Heart right ventricle (tissue), 16 donors: ENCODE measurements around the gene TMEM218. TPM values are rescaled to one million over a fixed set of nuclear protein-coding genes. Genes with fewer than 3 reads are reported as not detected.

Source experiments
- ATAC-seq, 8 donors: fragments of 200-7000 bp; cut with Tn5 transposase; one replicate each; pipeline ENCODE4 v1.9.1; 2020; ENCODE audit warnings: mild to moderate bottlenecking in 8 of 8, moderate library complexity in 8 of 8, moderate number of reproducible peaks in 1 of 8
- DNase-seq, 2 donors: peaks; one replicate each; pipeline ENCODE4 v3.0.0-alpha.2; 2020
- H3K27ac ChIP-seq, 10 donors: fragments of 200-600 bp; sonication (generic) in 2 of 10; one replicate each; pipeline versions ENCODE4 v1.5.0 to v1.8.0; 2020 to 2022; ENCODE audit warnings: mild to moderate bottlenecking in 3 of 10
- H3K27me3 ChIP-seq, 7 donors: fragments of 200-600 bp; one replicate each; pipeline ENCODE4 v1.8.0; 2021 to 2022; ENCODE audit warnings: mild to moderate bottlenecking in 2 of 7
- H3K36me3 ChIP-seq, 9 donors: fragments of 200-600 bp; sonication (generic) in 1 of 9; one replicate each; pipeline versions ENCODE4 v1.5.0 to v1.8.0; 2020 to 2022; ENCODE audit warnings: mild to moderate bottlenecking in 2 of 9
- H3K4me1 ChIP-seq, 9 donors: fragments of 200-600 bp; sonication (generic) in 1 of 9; one replicate each; pipeline versions ENCODE4 v1.5.0 to v1.8.0; 2020 to 2022; ENCODE audit warnings: mild to moderate bottlenecking in 4 of 9
- H3K4me3 ChIP-seq, 10 donors: fragments of 200-600 bp; sonication (generic) in 2 of 10; one replicate each; pipeline versions ENCODE4 v1.5.0 to v1.8.0; 2020 to 2022; ENCODE audit warnings: mild to moderate bottlenecking in 7 of 10, moderate library complexity in 2 of 10
- H3K9me3 ChIP-seq, 11 donors: fragments of 200-600 bp in 10 of 11; sonication (generic) in 2 of 11; one replicate each; pipeline versions ENCODE4 v1.5.0 to v1.8.0; 2013 to 2022; ENCODE audit warnings: mild to moderate bottlenecking in 2 of 11, control low read depth in 1 of 11, moderate library complexity in 1 of 11
- CTCF ChIP-seq, 9 donors: fragments of 200-600 bp; sonication (generic) in 2 of 9; IDR thresholded peaks; one replicate each; pipeline versions ENCODE4 v1.5.0 to v1.8.0; 2021 to 2022; ENCODE audit warnings: antibody characterized with exemption in 9 of 9, mild to moderate bottlenecking in 5 of 9, moderate library complexity in 1 of 9
- WGBS, 2 donors: extraction: QIAGEN DNeasy Blood & Tissue Kit; methylation state at CpG; one replicate each; pipeline ENCODE4 v1.1.7; 2013; ENCODE audit warnings: inconsistent platforms in 1 of 2; 5-methylcytosine and 5-hydroxymethylcytosine counted together
- intact Hi-C, 10 donors: fragments of 100-400 bp; cut with DNase I; formaldehyde crosslinking; loops; one replicate each; pipeline versions ENCODE4 v1.11.1 to v1.14.2; 2022
- polyA plus RNA-seq, 2 donors: library from polyadenylated mRNA; stranded (reverse); fragments of 200-250 nt; gene quantifications; one replicate each; pipeline ENCODE4 v1.2.3, GENCODE V29; 2013
- total RNA-seq, 10 donors: library from RNA; stranded (reverse); fragmentation: NEBNext Ultra II Directional in 3 of 10; extraction: Animal tissue kit (Norgen Biotek cat#: 25700) in 3 of 10; gene quantifications; one replicate each; pipeline versions ENCODE4 v1.2.1 to v1.2.4, GENCODE V29; 2021 to 2023
- donor health status: Arrhythmogenic right ventricular cardiomyopathy.
- donor health status: ischemic (EF 13 %, LVEDD 7.1; RV severe dilation, severe dysfunction).
- donor health status: healthy with polysubstance abuse.
- donor health status: DM: no; HTN: yes; CAD: no.
- donor health status: DM: no; HTN: no; CAD: no.
- donor health status: ischemic (EF 25% LVEDD 6.9; RV normal size, moderate dysfunction).
- donor health status: ischemic (EF 25% LVEDD 5.7; RV mildly dilated, moderate dysfunction).
- donor health status: healthy.
- donor health status: DM: yes; HTN: yes; CAD: no.
- donor health status: Ischemic cardiomyopathy.
- donor health status: ischemic (EF 35%, LVEDD 5.7; RV mildly dilated, moderate dysfunction).
- donor health status: nonischemic (EF 11% LVEDD 7.7; RV severe dilation, severe dysfunction).
- donor health status: DM: yes; HTN: yes; CAD: no.
- donor health status: PGD.
- donor health status: ischemic (EF 29% LVEDD 5.4; RV normal size, mild dysfunction).
- donor health status: nonischemic (EF 23%, LVEDD 6.1; RV moderate dilation, normal function).

TMEM218 gene
- total and polyA plus RNA-seq, 12 donors, result 4.5 to 17.1 (median 6.9) TPM

DNA sequence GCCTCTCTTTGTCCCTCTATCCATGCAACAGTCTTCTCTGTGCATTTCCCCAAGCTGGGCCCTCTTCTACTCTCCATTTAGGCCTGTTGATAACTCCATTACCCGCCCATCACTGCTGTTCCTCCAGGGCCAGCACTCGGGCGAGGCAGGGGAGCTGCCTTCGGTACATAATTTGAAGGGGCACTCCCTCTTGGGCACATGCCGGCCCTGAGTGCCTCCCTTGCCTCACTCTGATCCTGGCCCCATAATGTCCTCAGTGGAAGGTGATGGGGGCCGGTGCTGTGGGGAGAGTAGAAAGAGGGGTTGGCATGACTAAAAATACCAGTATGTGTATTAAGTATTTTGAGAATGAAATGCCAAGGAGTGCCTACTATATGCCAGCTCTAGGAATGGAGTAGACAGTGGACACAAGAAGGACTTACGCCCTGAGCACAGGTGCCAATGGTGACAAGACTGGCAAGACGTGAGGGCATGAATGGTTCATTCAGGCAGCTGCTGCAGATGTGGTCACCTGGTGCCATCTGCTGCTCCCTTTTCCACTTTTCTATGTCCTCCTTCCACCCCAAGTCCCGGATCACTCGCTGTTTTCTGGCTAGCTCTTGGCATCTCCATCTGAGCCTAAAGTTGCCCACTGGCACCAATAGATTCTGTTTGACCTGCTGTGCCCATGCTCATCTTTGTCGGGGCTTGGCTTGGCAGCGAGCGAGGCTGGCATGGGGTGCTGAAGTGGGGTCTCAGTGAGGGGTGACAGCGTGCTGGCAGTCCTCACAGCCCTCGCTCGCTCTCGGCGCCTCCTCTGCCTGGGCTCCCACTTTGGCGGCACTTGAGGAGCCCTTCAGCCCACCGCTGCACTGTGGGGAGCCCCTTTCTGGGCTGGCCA is 22.6 kb downstream of the TMEM218 start:
- intact Hi-C loops, result loop anchor here in 3 of 10 donors (10.0 kb wide), 2 partner anchors 316 to 346 kb away; no protein-coding TSS in a partner anchor
- TF ChIP-seq CTCF (IDR thresholded peaks at IDR 0.05), result no peak
- H3K27ac ChIP-seq, result no peak overlapping the region
- H3K4me1 ChIP-seq, result peaks cover 0 to 10% (median 5%) of the 10 kb centered on the region in 9 donors
- H3K9me3 ChIP-seq, result no peaks in the 10 kb centered on the region
- DNase-seq, result no peak
- no peak for ATAC-seq
- 81 to 90% methylated on average over 20 of the region's 20 CpGs for WGBS, 2 donors
- H3K27me3 ChIP-seq, result peaks cover 0 to 22% (median 2%) of the 10 kb centered on the region in 7 donors
- H3K4me3 ChIP-seq, result no peak overlapping the region
- peaks cover 0 to 3% (median 0%) of the 10 kb centered on the region in 9 donors for H3K36me3 ChIP-seq

- Histone ChIP-seq H3K36me3 (peaks cover 0 to 3% (median 0%) of the 10 kb centered on the region in 9 donors), H3K9me3 (no peaks in the 10 kb centered on the region), H3K4me1 (peaks cover 0 to 10% (median 5%) of the 10 kb centered on the region in 9 donors), H3K27me3 (peaks cover 0 to 27% (median 6%) of the 10 kb centered on the region in 7 donors), H3K27ac (no peak overlapping the region), H3K4me3 (no peak overlapping the region)
- no peak for DNase-seq
- 86 to 87% methylated on average over 2 of the region's 2 CpGs for WGBS, 2 donors
- TF ChIP-seq CTCF (IDR thresholded peaks at IDR 0.05), result no peak
- no peak for ATAC-seq
- intact Hi-C loops, result loop anchor here in 3 of 10 donors (10.0 kb wide), 2 partner anchors 317 to 347 kb away; no protein-coding TSS in a partner anchor
Measured at GRCh38 chr11:125088123-125088522, 23.3 kb downstream of the TMEM218 start.

- 79 to 80% methylated on average over 14 of the region's 14 CpGs for WGBS, 2 donors
- intact Hi-C loops, result loop anchor here in 3 of 10 donors (10.0 kb wide), 2 partner anchors 318 to 348 kb away; no protein-coding TSS in a partner anchor
Measured at GRCh38 chr11:125086633-125087296, 24.7 kb downstream of the TMEM218 start.

More at GRCh38 chr11:125086633-125087296, 24.7 kb downstream of the TMEM218 start:
- DNase-seq (no peak), ATAC-seq (no peak)
- no peak overlapping the region for H3K4me3 ChIP-seq
- no peak for TF ChIP-seq CTCF (IDR thresholded peaks at IDR 0.05)
- H3K27ac ChIP-seq, result no peak overlapping the region
- no peaks in the 10 kb centered on the region for H3K9me3 ChIP-seq
- peaks cover 0 to 3% (median 0%) of the 10 kb centered on the region in 9 donors for H3K36me3 ChIP-seq
- peaks cover 0 to 32% (median 6%) of the 10 kb centered on the region in 7 donors for H3K27me3 ChIP-seq
- peaks cover 0 to 8% (median 5%) of the 10 kb centered on the region in 9 donors for H3K4me1 ChIP-seq
